ENCODE measurements around the gene PTPRZ1.

PTPRZ1 gene

DNA sequence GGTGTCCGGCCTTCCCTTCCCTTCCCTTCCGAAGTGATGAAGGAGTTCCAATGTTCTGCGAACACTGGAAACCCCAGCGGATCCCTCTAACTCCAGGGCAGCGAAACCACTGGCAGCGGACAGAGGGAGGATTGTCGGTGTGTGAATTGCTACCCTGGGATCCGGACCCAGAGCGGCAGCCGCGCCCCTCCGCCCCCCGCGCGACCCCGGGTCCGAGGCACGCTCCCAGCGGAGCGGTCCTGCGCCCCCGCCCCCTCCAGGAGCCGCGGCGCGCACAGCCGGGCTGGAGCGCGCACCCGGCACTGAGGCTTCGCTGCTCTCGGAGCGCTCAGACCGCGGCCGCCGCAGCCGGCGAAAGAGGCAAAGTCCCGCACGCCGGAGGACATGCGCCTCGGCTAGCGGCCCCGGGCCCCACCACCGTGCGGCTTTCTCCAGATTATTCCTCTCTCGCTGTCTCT lies at the start of gene PTPRZ1:
PTPRZ1 (plus strand) TSS at position 331 of the 458 bp plus-strand sequence. CDS start 339 bp downstream, outside the sequence.
- DNase-seq = no peak

GRCh38 chr7:121824276-121824675 lies 48.7 kb upstream of the PTPRZ1 start:
- DNase-seq = no peak

DNA sequence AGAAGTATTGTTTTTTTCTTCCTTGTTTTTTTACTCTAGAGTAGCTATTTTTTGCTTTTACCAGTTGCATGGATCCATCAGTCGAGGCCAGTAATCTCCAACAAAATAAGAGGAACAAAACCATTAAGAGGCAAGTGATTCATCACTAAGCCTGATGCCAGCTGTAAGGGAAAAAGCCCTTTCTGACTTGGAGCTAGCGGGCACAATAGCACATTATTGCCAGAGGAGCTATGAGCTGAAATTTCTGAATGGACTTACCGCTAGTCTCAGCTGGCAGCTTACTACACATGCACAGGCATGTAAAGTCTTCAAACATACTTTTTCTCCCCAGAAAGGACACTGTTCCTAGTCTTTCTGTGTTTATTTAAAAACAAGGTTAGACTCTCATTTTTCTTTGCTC lies 41.6 kb upstream of the PTPRZ1 start:
- no peak for DNase-seq

DNA sequence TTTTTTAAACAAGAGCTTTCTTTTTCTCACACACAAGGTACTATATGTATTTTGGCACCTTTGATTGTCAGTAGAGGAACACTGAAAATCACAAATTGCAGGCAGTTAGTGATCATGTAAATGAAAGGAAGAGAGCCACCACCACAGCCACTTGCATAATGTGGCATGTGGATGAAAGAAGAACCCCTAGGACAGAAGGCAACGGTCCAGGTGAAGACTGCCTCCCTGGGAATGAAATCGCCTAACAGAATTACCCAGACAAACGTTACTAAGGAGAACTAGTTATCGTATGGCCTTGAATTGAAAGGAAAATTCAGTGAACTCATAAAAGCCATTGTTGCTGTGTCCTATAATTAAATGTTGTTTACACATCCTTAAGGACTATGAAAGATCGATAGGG lies 41.2 kb upstream of the PTPRZ1 start:
- no peak for DNase-seq

- no peak for DNase-seq
These were observed 40.6 kb upstream of the PTPRZ1 start for GRCh38 chr7:121832347-121832746.

GRCh38 chr7:121833991-121834390 lies 39.0 kb upstream of the PTPRZ1 start:
- no peak for DNase-seq

DNA sequence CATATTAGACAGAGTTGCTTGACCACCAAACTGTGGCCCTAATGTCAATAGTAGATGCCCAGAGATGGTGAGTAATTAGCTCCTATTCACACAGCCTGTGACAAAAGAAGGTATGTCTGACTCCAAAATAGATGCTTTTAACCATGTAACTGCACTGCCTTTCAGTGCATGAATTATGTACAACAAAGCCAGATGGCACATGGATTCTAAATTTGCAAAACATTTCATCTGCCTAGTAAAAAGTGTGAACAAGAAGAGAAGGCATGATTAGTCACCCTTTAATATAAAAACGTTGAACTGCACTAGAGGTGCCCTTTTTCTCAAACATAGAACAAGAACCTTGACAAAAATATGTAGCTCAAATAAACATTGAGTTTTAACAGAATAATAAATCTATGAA lies 35.5 kb upstream of the PTPRZ1 start:
- DNase-seq = no peak

DNA sequence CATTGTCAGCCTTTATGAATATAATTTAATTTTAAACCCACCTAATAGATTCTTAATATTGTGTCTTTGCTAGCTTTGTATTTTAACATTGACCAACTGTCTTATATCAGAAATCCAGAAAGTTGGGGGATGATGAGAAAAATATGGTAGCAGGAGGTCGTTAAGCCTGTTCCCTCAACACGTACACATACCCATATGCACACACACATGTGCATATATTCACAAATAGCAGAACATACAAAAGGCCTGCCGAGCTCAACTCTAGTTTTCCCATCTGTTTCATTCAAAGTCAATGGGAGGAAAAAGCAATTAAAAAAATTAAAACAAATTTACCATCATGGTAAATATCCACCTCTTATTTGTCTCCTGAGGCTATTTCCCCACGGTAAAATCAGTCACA lies 25.9 kb upstream of the PTPRZ1 start:
- no peak for DNase-seq

- DNase-seq = no peak
These were observed 19.7 kb upstream of the PTPRZ1 start for GRCh38 chr7:121853307-121853706.

DNA sequence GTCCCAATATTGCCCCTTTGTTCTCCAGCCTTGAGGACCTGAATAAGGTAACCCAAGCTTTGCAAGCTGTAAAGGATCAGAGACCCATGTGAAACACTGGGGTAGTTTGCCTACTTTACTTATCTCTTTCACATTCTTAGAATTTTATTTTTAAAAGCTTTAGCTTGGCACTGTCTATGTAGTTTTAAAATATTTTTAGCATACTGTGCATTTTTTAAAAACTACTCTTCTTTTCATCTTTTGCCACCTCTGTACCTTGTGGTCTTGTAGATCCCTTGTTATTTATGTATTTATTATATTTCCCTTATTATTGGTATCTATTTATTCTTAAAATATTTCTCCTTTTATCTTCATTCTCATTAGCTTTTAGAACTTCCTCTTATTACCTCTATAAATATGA lies 12.0 kb upstream of the PTPRZ1 start:
- no peak for DNase-seq

GRCh38 chr7:121862591-121862990 lies 10.4 kb upstream of the PTPRZ1 start:
- no peak for DNase-seq

DNA sequence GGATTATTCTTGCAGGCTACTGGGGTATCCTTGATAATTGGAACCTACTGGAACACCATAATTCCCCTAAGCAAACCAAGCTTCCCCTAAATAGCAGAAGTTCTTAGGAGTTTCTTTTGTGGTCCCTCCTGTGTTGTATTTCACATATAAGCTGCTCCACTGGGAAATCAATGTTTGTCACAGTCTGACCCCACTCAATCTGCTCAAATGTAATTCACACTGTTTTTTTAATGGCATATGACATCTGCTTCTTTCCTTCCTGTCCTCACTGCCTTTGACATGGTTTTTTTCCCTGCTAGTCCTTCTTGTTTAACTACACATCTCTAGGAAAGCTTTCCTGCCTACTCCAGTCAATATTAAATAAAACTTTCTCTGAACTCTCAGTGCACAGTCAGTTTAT lies 1.8 kb upstream of the PTPRZ1 start:
- DNase-seq = no peak

GRCh38 chr7:121873289-121874194 lies 581 bp downstream of the PTPRZ1 start:
- no peak for DNase-seq

DNA sequence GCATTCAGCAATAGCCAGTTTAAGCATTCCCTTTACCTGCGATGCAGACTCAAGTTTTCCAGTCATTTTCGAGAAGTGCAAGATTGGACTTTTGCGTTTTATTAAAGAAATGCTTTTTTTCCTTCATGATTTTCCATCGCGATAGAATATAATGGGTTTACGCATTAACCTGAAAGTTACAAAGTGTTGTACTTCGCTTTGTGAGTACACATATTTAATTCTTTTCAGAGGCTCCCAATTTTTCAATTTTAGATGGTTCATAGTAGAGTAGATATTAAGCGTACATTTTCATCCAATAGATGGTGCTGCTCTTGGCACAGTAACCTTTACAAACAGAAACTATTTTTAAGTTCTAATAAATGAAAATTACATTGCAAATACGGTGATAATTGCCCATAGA lies 1.3 kb downstream of the PTPRZ1 start:
- DNase-seq = no peak

- no peak for DNase-seq
These were observed 2.2 kb downstream of the PTPRZ1 start for GRCh38 chr7:121875203-121875602.

GRCh38 chr7:121876656-121877500 lies 3.9 kb downstream of the PTPRZ1 start:
- no peak for DNase-seq

DNA sequence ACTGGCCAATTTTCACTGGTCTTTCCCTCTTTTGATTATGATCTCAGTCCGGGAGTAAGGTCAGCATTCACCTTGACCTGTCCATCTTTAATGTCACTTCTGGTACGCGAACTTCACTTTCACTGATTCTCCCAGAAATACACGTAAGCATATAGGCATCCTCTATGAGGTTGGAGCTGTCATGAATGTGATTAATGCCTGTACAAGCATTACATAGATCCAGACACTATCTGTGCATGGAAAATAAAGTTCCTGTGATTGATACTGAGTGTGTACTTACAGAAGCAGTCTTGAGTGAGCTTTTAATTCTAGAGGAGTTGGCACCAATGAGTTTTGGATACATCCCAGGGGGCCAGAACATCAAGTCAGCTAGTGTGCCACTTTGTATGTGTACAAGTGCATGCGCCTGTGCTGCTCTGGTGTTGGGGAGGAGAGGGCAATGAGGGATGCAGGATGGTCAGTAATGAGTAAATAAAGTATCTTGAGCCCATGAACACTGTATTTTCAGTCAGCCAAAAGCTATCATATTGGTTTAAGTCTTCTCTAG lies 6.0 kb downstream of the PTPRZ1 start:
- DNase-seq = no peak

DNA sequence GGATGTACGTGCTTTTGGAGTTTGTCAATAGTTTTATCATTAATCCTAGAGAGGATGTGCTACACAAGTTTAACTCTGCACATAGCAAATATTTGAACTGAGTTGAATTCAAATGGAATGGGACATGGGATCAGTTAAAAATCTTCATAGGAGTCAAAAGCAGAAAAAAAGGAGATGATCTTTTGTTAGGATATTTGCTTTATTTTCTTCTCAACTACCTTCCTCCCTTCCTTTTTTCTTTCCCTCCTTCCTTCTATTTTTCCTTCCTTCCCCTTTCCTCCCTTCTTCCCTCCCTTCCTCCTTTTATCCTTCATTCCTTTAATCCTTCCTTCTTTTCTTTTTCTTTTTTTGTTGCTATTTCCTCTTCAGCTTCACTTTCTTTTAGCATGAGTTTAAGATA lies 6.6 kb downstream of the PTPRZ1 start:
- no peak for DNase-seq

- no peak for DNase-seq
These were observed 9.8 kb downstream of the PTPRZ1 start for GRCh38 chr7:121882731-121883130.

GRCh38 chr7:121885166-121885920 lies 12.4 kb downstream of the PTPRZ1 start:
- no peak for DNase-seq

GRCh38 chr7:121887634-121888033 lies 14.7 kb downstream of the PTPRZ1 start:
- DNase-seq = no peak

DNA sequence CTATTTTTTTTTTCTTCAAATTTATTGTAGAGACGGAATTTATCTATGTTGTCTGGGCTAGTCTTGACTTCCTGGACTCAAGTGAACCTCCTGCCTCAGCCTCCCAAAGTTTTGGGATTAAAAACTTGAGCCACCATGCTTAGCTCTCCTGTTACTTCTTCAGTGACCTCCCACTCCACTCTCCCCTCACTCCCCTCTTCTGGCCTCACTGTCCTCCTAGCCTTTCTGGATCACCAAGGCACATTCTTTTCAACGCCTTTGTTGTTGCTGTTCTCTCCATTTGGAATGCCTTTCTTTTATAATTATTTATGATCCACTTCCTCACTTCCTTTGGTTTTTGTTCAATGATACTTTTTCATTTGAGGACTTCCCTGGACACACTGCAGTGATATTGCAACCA lies 17.9 kb downstream of the PTPRZ1 start:
- DNase-seq = no peak

DNA sequence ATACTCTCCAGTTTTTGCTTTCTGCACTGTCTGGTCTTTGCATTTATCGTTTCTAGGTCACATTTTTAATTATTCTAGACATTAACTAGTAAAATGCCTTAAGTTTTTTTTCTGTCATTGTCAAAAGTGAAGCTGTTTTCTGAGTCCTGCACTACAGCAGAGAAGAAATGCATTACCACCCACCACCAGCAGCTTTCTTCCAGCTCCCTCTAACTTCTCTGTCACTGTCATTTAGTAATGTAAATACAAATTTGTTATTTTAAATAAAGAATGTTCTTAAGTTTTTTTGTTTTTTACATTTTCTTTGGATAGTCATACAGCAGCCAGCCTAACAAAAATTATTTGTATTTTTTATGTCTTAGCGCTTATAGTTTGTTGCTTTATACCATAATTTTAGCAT lies 18.8 kb downstream of the PTPRZ1 start:
- DNase-seq = no peak

All from hematopoietic multipotent progenitor cell treated with erythropoietin and hydrocortisone succinate and interleukin-3 and kit ligand, for 8 days (in vitro differentiated cells).